PC-9 (cell line): ENCODE measurements around the gene CD83. TPM values are rescaled to one million over a fixed set of nuclear protein-coding genes. Genes with fewer than 3 reads are reported as not detected.
A peak's percentile ranks its signal among the peaks of the same experiment; 100 is the strongest.

Experiments used
- BruUV-seq: library from RNA; stranded (reverse); fragments of 400-500 nt; replicated peaks from 2 replicates; lab custom pipeline; 2021; lab: Mats Ljungman, UMichigan
- CTCF ChIA-PET: fragments of 300-600 bp; sonication (Branson Sonifier 250); formaldehyde crosslinking; loops from one replicate; lab custom pipeline; 2022; ENCODE audit warnings: antibody characterized with exemption; lab: Charles Lee
- POLR2A ChIA-PET: fragments of 300-600 bp; sonication (Branson Sonifier 250); formaldehyde crosslinking; loops from one replicate; lab custom pipeline; 2022; ENCODE audit warnings: antibody characterized with exemption; ENCODE audit not compliant: unreplicated experiment; lab: Charles Lee
- DNase-seq, 2 experiments: peaks; one replicate each; pipeline versions ENCODE4 v3.0.0 to v3.0.0-alpha.2; 2015 to 2022; ENCODE audit warnings: mixed read lengths in 1 of 2
- H2AFZ ChIP-seq: fragments of 200-600 bp; sonication (generic); 2 replicates; pipeline ENCODE4 v1.8.1; 2017; ENCODE audit warnings: antibody characterized with exemption
- H3F3A ChIP-seq: fragments of 200-600 bp; sonication (generic); 2 replicates; pipeline ENCODE4 v1.8.1; 2017; ENCODE audit warnings: antibody characterized with exemption, mild to moderate bottlenecking, low read depth; ENCODE audit not compliant: insufficient read depth
- H3K27ac ChIP-seq: fragments of 200-600 bp; sonication (generic); 2 replicates; pipeline ENCODE4 v1.6.1; 2016; ENCODE audit warnings: mixed run types
- H3K27me3 ChIP-seq: fragments of 200-600 bp; sonication (generic); 2 replicates; pipeline ENCODE4 v1.6.1; 2016; ENCODE audit warnings: low read depth, mixed run types; ENCODE audit not compliant: insufficient read depth
- H3K36me3 ChIP-seq: fragments of 200-600 bp; sonication (generic); 2 replicates; pipeline ENCODE4 v1.6.1; 2016; ENCODE audit warnings: low read depth, mixed run types
- H3K4me1 ChIP-seq: fragments of 200-600 bp; sonication (generic); replicated peaks from 2 replicates; pipeline ENCODE4 v1.6.1; 2016; ENCODE audit warnings: mixed run types; ENCODE audit not compliant: insufficient read depth
- H3K4me2 ChIP-seq: fragments of 200-600 bp; sonication (generic); 2 replicates; pipeline ENCODE4 v1.6.1; 2017; ENCODE audit warnings: mixed run types
- H3K4me3 ChIP-seq: fragments of 200-600 bp; sonication (generic); 2 replicates; pipeline ENCODE4 v1.6.1; 2016; ENCODE audit warnings: mixed run types
- H3K79me2 ChIP-seq: fragments of 200-600 bp; sonication (generic); 2 replicates; pipeline ENCODE4 v1.6.1; 2017; ENCODE audit warnings: low read depth, mixed run types
- H3K9me2 ChIP-seq: fragments of 200-600 bp; sonication (generic); 2 replicates; pipeline ENCODE4 v1.8.1; 2017; ENCODE audit warnings: mild to moderate bottlenecking; ENCODE audit not compliant: insufficient read depth
- H3K9me3 ChIP-seq: fragments of 200-600 bp; sonication (generic); 2 replicates; pipeline ENCODE4 v1.8.1; 2016; ENCODE audit warnings: low read depth; ENCODE audit not compliant: insufficient read depth
- H4K20me1 ChIP-seq: fragments of 200-600 bp; sonication (generic); 2 replicates; pipeline ENCODE4 v1.8.1; 2017; ENCODE audit not compliant: insufficient read depth
- EZH2 ChIP-seq: fragments of 200-600 bp; sonication (generic); IDR thresholded peaks from 2 replicates; pipeline ENCODE4 v1.8.0; 2017; ENCODE audit warnings: antibody characterized with exemption, low read depth
- intact Hi-C: fragments of 100-400 bp; cut with micrococcal nuclease; formaldehyde crosslinking; loops from one replicate; pipeline ENCODE4 v1.10.0; 2022; ENCODE audit not compliant: unreplicated experiment
- total RNA-seq: library from RNA; stranded (reverse); gene quantifications from 2 replicates; pipeline ENCODE4 v1.2.3, GENCODE V29; 2021
- TF ChIP-seq, protein P1 (sequence below): fragments of 200-600 bp; sonication (generic); conservative IDR thresholded peaks from 2 replicates; pipeline ENCODE4 v1.6.1; 2017; ENCODE audit warnings: mixed run types, antibody characterized with exemption, mild to moderate bottlenecking, moderate library complexity

Gene CD83
- total RNA-seq, 1 experiment from 2014 or later: 3.6 TPM

DNA sequence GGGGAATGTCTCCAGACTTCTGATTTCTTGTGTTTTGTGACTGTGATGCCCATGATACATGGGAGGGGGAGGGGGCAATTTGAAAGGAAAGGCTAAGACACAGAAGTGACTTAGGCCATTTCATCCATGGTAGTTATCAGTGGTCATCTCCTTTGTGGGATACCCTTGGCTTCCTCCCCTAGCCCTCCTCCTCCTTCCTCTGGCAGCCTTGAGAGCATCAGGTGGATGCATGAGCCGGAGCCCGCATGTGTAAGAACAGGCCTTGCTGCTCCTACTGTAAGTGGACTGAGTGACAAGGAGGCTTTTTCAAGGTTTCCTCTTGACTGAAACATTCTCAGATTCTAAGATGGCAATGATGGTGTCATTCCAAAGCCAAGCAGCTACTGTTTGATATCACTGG is 874 bp downstream of the CD83 start:
- Histone ChIP-seq H3K36me3 (no peaks in the 10 kb centered on the region), H3K9me3 (no peaks in the 10 kb centered on the region), H3K4me2 (peak overlapping the region; percentile 87), H3K4me1 (peaks cover 3% of the 10 kb centered on the region), H4K20me1 (no peaks in the 10 kb centered on the region), H3K9me2 (no peaks in the 10 kb centered on the region), H3K27me3 (no peaks in the 10 kb centered on the region), H3F3A (no peaks in the 10 kb centered on the region; the same call in 1 of the 2 replicates), H3K4me3 (peak overlapping the region; percentile 70; the same call in 1 of the 2 replicates), H3K27ac (no peak overlapping the region), H2AFZ (no peak overlapping the region), H3K79me2 (no peaks in the 10 kb centered on the region)
- ChIA-PET POLR2A (no interaction called here), CTCF (no interaction called here)
- no peak for TF ChIP-seq EZH2
- TF ChIP-seq, protein P1, sequence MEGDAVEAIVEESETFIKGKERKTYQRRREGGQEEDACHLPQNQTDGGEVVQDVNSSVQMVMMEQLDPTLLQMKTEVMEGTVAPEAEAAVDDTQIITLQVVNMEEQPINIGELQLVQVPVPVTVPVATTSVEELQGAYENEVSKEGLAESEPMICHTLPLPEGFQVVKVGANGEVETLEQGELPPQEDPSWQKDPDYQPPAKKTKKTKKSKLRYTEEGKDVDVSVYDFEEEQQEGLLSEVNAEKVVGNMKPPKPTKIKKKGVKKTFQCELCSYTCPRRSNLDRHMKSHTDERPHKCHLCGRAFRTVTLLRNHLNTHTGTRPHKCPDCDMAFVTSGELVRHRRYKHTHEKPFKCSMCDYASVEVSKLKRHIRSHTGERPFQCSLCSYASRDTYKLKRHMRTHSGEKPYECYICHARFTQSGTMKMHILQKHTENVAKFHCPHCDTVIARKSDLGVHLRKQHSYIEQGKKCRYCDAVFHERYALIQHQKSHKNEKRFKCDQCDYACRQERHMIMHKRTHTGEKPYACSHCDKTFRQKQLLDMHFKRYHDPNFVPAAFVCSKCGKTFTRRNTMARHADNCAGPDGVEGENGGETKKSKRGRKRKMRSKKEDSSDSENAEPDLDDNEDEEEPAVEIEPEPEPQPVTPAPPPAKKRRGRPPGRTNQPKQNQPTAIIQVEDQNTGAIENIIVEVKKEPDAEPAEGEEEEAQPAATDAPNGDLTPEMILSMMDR: no peak
- intact Hi-C loops: no loop called here
- BruUV-seq: TSS peak; percentile 63
- no peak for DNase-seq

DNA sequence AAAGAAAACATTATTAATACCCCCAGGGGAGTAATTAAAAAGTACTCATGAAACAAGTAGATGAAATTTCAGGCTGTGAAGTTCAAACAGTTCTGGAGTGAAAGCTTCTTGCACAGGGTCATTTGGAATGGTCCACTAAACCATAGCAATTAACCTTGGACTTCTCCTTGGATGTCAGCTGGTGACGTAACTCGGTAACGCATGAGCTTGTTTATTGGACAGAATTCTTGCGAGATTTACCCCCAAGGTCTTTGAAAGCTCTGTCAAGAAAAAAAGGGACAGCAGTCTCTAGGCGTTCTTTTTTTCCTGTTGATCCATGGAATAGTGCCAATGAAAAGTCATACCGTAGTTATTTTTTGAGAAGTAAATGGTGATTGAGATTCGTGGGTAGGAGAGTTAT is 2.2 kb downstream of the CD83 start:
- no peaks in the 10 kb centered on the region for H3K79me2 ChIP-seq
- H4K20me1 ChIP-seq: no peaks in the 10 kb centered on the region
- peaks cover 3% of the 10 kb centered on the region for H3K4me1 ChIP-seq
- TF ChIP-seq, protein P1: no peak
- TF ChIP-seq EZH2: no peak
- H3K27me3 ChIP-seq: no peaks in the 10 kb centered on the region
- H3F3A ChIP-seq: no peaks in the 10 kb centered on the region; the same call in 1 of the 2 replicates
- H3K9me2 ChIP-seq: no peaks in the 10 kb centered on the region
- ChIA-PET CTCF (no interaction called here), POLR2A (no interaction called here)
- no TSS peak for BruUV-seq
- no peak for DNase-seq
- H3K36me3 ChIP-seq: no peaks in the 10 kb centered on the region
- no peak overlapping the region for H2AFZ ChIP-seq
- no peak overlapping the region for H3K4me2 ChIP-seq
- no peaks in the 10 kb centered on the region for H3K9me3 ChIP-seq
- H3K27ac ChIP-seq: no peak overlapping the region
- H3K4me3 ChIP-seq: no peak overlapping the region
- intact Hi-C loops: no loop called here

DNA sequence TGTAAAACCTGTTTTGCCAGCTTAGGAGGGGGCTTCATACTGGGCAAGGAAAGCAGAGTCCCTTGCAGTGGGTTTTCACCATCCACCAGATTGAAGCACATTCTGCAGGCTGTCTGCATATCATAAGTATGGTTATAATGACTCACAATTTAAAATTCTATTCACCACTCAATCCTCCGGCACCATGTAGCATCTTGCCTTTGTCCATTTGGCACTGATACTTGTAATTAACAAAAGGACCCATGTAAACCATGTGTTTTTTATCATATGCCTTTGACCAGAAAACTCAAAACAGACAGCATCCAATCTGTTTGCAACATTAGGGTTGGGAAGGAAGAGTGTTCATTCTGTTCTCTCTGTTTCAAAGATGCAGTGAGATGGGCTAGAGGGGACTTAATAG is 3.0 kb downstream of the CD83 start:
- Histone ChIP-seq H3K27ac (no peak overlapping the region), H4K20me1 (no peaks in the 10 kb centered on the region), H3K27me3 (no peaks in the 10 kb centered on the region), H3K79me2 (no peaks in the 10 kb centered on the region), H3K4me2 (no peak overlapping the region), H3K9me2 (no peaks in the 10 kb centered on the region), H3K36me3 (no peaks in the 10 kb centered on the region), H3K9me3 (no peaks in the 10 kb centered on the region), H2AFZ (no peak overlapping the region), H3F3A (no peaks in the 10 kb centered on the region; the same call in 1 of the 2 replicates), H3K4me3 (no peak overlapping the region), H3K4me1 (peaks cover 3% of the 10 kb centered on the region)
- TF ChIP-seq, protein P1: no peak
- TF ChIP-seq EZH2: no peak
- CTCF ChIA-PET: no interaction called here
- no peak for DNase-seq
- intact Hi-C loops: no loop called here
- no TSS peak for BruUV-seq
- POLR2A ChIA-PET: no interaction called here
